SU-DHL-6 (cell line): ENCODE data around the gene RAB19.

Experiments
- H2AFZ ChIP-seq: fragments of 200-600 bp; sonication (generic); 2 replicates; pipeline ENCODE4 v1.6.1; 2014; ENCODE audit warnings: low read depth, mild to moderate bottlenecking, moderate library complexity, mixed read lengths, antibody characterized with exemption, low read length; ENCODE audit not compliant: severe bottlenecking
- H3F3A ChIP-seq: fragments of 200-600 bp; shearing (Covaris generic); 2 replicates; pipeline ENCODE4 v1.6.0; 2016; ENCODE audit warnings: antibody characterized with exemption, mild to moderate bottlenecking; ENCODE audit not compliant: insufficient read depth
- H3K27ac ChIP-seq: fragments of 200-600 bp; sonication (generic); 2 replicates; pipeline ENCODE4 v1.5.1; 2016; ENCODE audit warnings: low read depth, mild to moderate bottlenecking, low read length, moderate library complexity, mixed read lengths
- H3K27me3 ChIP-seq: fragments of 200-600 bp; sonication (generic), shearing (Covaris generic); 2 replicates; pipeline ENCODE4 v1.6.0; 2014; ENCODE audit warnings: mild to moderate bottlenecking, low read length
- H3K36me3 ChIP-seq: fragments of 200-600 bp; sonication (generic); 2 replicates; pipeline ENCODE4 v1.6.1; 2014; ENCODE audit warnings: mild to moderate bottlenecking, low read length, mixed read lengths
- H3K4me2 ChIP-seq: fragments of 300-600, 200-600 bp; shearing (Covaris generic), sonication (generic); 2 replicates; pipeline ENCODE4 v1.6.0; 2014; ENCODE audit warnings: low read length, low read depth, mild to moderate bottlenecking; ENCODE audit not compliant: poor library complexity, severe bottlenecking
- H3K4me3 ChIP-seq: fragments of 200-600 bp; sonication (generic); 2 replicates; pipeline ENCODE4 v1.5.1; 2014; ENCODE audit warnings: antibody characterized with exemption, low read length, mild to moderate bottlenecking, mixed read lengths; ENCODE audit not compliant: insufficient read depth, poor library complexity, severe bottlenecking
- H3K79me2 ChIP-seq: fragments of 200-600 bp; sonication (generic); 2 replicates; pipeline ENCODE4 v1.6.1; 2014; ENCODE audit warnings: mild to moderate bottlenecking, low read length, moderate library complexity; ENCODE audit not compliant: insufficient read depth
- H3K9ac ChIP-seq: fragments of 200-600 bp; sonication (generic); 2 replicates; pipeline ENCODE4 v1.7.0; 2014; ENCODE audit warnings: mild to moderate bottlenecking, low read length
- H3K9me2 ChIP-seq: fragments of 200-600 bp; sonication (generic); replicated peaks from 2 replicates; pipeline ENCODE4 v1.6.1; 2014; ENCODE audit warnings: low read length; ENCODE audit not compliant: insufficient read depth
- H3K9me3 ChIP-seq: fragments of 200-600 bp; sonication (generic); 2 replicates; pipeline ENCODE4 v1.6.1; 2014; ENCODE audit warnings: low read length, mixed read lengths; ENCODE audit not compliant: insufficient read depth
- H4K20me1 ChIP-seq: fragments of 200-600 bp; sonication (generic); 2 replicates; pipeline ENCODE4 v1.6.1; 2014; ENCODE audit warnings: low read depth, mild to moderate bottlenecking, antibody characterized with exemption, low read length, moderate library complexity, mixed read lengths
- CTCF ChIP-seq: fragments of 200-600 bp; sonication (generic); IDR thresholded peaks from one replicate; pipeline ENCODE4 v1.5.1; 2017; ENCODE audit warnings: antibody characterized with exemption, mild to moderate bottlenecking, low read length, moderate library complexity; ENCODE audit not compliant: insufficient read depth, poor library complexity, severe bottlenecking
- EZH2phosphoT487 ChIP-seq: fragments of 200-600 bp; sonication (generic), shearing (Covaris generic); conservative IDR thresholded peaks from 2 replicates; pipeline ENCODE4 v1.6.1; 2018; ENCODE audit warnings: mild to moderate bottlenecking, antibody characterized with exemption, low read length, moderate library complexity, mixed read lengths

The RAB19 gene

GRCh38 chr7:140390034-140390433, 13.8 kb upstream of the RAB19 start:
- H3K27me3 ChIP-seq = no peaks in the 10 kb centered on the region
- H3K79me2 ChIP-seq = no peaks in the 10 kb centered on the region
- no peaks in the 10 kb centered on the region for H3K36me3 ChIP-seq
- no peak overlapping the region for H3K27ac ChIP-seq
- H3K9me3 ChIP-seq = no peaks in the 10 kb centered on the region
- H3K9me2 ChIP-seq = no peaks in the 10 kb centered on the region
- no peak overlapping the region for H3K4me3 ChIP-seq
- H2AFZ ChIP-seq = no peak overlapping the region
- H3K4me2 ChIP-seq = no peak overlapping the region
- H3K9ac ChIP-seq = no peak overlapping the region
- H4K20me1 ChIP-seq = peaks cover 16% of the 10 kb centered on the region; the same call in 1 of the 2 replicates
- H3F3A ChIP-seq = no peaks in the 10 kb centered on the region
- TF ChIP-seq CTCF (no peak), EZH2phosphoT487 (no peak)

GRCh38 chr7:140390466-140391190, 13.2 kb upstream of the RAB19 start:
- H3K4me3 ChIP-seq = no peak overlapping the region

GRCh38 chr7:140391634-140392033, 12.2 kb upstream of the RAB19 start:
- H2AFZ ChIP-seq = no peak overlapping the region
- H3K9ac ChIP-seq = no peak overlapping the region
- no peaks in the 10 kb centered on the region for H3K9me2 ChIP-seq
- no peak overlapping the region for H3K4me2 ChIP-seq
- no peaks in the 10 kb centered on the region for H3K79me2 ChIP-seq
- no peaks in the 10 kb centered on the region for H3K27me3 ChIP-seq
- TF ChIP-seq EZH2phosphoT487 = no peak
- no peak for TF ChIP-seq CTCF
- H3K9me3 ChIP-seq = no peaks in the 10 kb centered on the region
- H3K27ac ChIP-seq = no peak overlapping the region
- peaks cover 16% of the 10 kb centered on the region; the same call in 1 of the 2 replicates for H4K20me1 ChIP-seq
- no peaks in the 10 kb centered on the region for H3K36me3 ChIP-seq
- no peak overlapping the region for H3K4me3 ChIP-seq
- H3F3A ChIP-seq = no peaks in the 10 kb centered on the region

More at GRCh38 chr7:140390466-140391190, 13.2 kb upstream of the RAB19 start:
- H2AFZ ChIP-seq = no peak overlapping the region
- no peaks in the 10 kb centered on the region for H3K36me3 ChIP-seq
- no peak for TF ChIP-seq CTCF
- no peak for TF ChIP-seq EZH2phosphoT487
- no peaks in the 10 kb centered on the region for H3K9me3 ChIP-seq
- H3K9ac ChIP-seq = no peak overlapping the region
- no peak overlapping the region for H3K4me2 ChIP-seq
- H3K9me2 ChIP-seq = no peaks in the 10 kb centered on the region
- peaks cover 16% of the 10 kb centered on the region; the same call in 1 of the 2 replicates for H4K20me1 ChIP-seq
- no peak overlapping the region for H3K27ac ChIP-seq
- no peaks in the 10 kb centered on the region for H3K79me2 ChIP-seq
- H3F3A ChIP-seq = no peaks in the 10 kb centered on the region
- no peaks in the 10 kb centered on the region for H3K27me3 ChIP-seq
